BE2C (cell line): ENCODE results near the gene IFNA13.

Experiments used
- DNase-seq: peaks from one replicate; pipeline ENCODE4 v3.0.0-alpha.2; 2020
- H3K27me3 ChIP-seq: fragments of 250-450 bp; sonication (Bioruptor Pico); 2 replicates; pipeline ENCODE4 v1.5.1; 2020; ENCODE audit warnings: mild to moderate bottlenecking
- H3K36me3 ChIP-seq: fragments of 250-450 bp; sonication (Bioruptor Pico); 2 replicates; pipeline ENCODE4 v1.5.1; 2020; ENCODE audit warnings: mild to moderate bottlenecking
- H3K4me1 ChIP-seq: fragments of 250-450 bp; sonication (Bioruptor Pico); 2 replicates; pipeline ENCODE4 v1.5.1; 2020
- H3K4me3 ChIP-seq: 2 replicates; pipeline ENCODE4 v1.5.1; 2011; ENCODE audit warnings: low read depth, low read length
- H3K9me3 ChIP-seq: fragments of 250-450 bp; sonication (Bioruptor Pico); 2 replicates; pipeline ENCODE4 v1.5.1; 2020
- TF ChIP-seq, protein P1 (sequence below): IDR thresholded peaks from 2 replicates; pipeline ENCODE4 v1.5.1; 2012; ENCODE audit warnings: mild to moderate bottlenecking, low read depth, low read length

IFNA13 gene

GRCh38 chr9:21362287-21362686 lies 5.6 kb downstream of the IFNA13 start:
- no peaks in the 10 kb centered on the region for H3K4me1 ChIP-seq
- no peaks in the 10 kb centered on the region for H3K9me3 ChIP-seq
- no peaks in the 10 kb centered on the region for H3K36me3 ChIP-seq
- no peak for DNase-seq
- TF ChIP-seq, protein P1, sequence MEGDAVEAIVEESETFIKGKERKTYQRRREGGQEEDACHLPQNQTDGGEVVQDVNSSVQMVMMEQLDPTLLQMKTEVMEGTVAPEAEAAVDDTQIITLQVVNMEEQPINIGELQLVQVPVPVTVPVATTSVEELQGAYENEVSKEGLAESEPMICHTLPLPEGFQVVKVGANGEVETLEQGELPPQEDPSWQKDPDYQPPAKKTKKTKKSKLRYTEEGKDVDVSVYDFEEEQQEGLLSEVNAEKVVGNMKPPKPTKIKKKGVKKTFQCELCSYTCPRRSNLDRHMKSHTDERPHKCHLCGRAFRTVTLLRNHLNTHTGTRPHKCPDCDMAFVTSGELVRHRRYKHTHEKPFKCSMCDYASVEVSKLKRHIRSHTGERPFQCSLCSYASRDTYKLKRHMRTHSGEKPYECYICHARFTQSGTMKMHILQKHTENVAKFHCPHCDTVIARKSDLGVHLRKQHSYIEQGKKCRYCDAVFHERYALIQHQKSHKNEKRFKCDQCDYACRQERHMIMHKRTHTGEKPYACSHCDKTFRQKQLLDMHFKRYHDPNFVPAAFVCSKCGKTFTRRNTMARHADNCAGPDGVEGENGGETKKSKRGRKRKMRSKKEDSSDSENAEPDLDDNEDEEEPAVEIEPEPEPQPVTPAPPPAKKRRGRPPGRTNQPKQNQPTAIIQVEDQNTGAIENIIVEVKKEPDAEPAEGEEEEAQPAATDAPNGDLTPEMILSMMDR: no peak
- H3K4me3 ChIP-seq: no peak overlapping the region
- peaks cover 14% of the 10 kb centered on the region for H3K27me3 ChIP-seq

DNA sequence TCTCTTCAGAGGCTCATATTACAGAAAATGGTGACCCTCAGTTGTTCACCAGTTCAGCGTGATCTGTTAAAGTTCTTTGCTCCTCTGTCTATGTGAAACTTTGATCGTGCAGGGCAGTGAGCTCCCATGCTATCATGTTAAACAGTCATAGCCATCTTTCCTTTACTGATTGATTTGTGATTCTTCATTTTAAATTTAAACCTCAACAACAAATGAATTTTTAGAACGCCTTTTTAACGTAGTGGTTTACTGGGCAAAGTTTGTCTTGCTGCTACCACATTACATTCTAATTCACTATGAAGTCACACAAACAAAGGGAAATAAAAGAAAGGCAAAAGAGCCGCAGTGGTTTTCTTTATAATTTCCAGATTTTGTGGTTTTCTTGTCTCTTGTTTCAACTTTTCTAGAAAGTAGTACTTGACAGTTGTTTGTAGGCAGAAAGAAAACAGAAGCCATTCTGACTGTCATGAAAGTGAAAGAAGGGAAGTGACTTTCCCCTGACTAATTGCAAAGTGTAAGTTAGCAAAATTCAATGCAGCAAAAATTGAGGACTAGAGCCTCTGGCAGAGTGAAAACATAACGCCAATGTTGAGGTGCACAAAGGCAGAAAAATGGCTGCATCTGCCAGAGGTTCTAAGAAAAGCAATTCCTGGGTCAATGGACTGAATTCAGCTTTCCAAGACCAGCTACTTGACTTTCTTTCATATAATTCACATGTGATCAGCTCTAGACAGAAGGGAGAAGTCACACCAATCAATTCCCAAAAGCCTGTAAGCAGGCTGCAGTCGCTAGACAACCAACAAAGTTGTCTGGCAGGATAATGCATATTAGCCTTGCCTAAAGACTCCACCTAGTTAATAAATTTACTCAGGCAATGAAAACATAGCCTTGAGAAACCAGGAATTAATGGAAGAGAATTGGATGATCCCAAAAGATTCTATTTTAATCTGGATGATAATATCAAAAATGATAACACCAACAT lies 10.1 kb downstream of the IFNA13 start:
- no peak for DNase-seq
- no peaks in the 10 kb centered on the region for H3K4me1 ChIP-seq
- H3K4me3 ChIP-seq: no peak overlapping the region
- H3K27me3 ChIP-seq: peaks cover 23% of the 10 kb centered on the region
- TF ChIP-seq, protein P1: no peak
- no peaks in the 10 kb centered on the region for H3K36me3 ChIP-seq
- no peaks in the 10 kb centered on the region for H3K9me3 ChIP-seq

- TF ChIP-seq, protein P1: no peak
- H3K9me3 ChIP-seq: no peaks in the 10 kb centered on the region
- H3K4me1 ChIP-seq: no peaks in the 10 kb centered on the region
- no peaks in the 10 kb centered on the region for H3K36me3 ChIP-seq
- no peaks in the 10 kb centered on the region; the same call in 1 of the 2 replicates for H3K27me3 ChIP-seq
- no peak for DNase-seq
- H3K4me3 ChIP-seq: no peak within 1 kb of the TSS
Observed at GRCh38 chr9:21350787-21351186, 17.1 kb downstream of the IFNA13 start, which contains the start of gene IFNA6. TSS of gene IFNA6 (minus strand) at chr9:21350887. CDS start at chr9:21350887, 0 bp downstream.

DNA sequence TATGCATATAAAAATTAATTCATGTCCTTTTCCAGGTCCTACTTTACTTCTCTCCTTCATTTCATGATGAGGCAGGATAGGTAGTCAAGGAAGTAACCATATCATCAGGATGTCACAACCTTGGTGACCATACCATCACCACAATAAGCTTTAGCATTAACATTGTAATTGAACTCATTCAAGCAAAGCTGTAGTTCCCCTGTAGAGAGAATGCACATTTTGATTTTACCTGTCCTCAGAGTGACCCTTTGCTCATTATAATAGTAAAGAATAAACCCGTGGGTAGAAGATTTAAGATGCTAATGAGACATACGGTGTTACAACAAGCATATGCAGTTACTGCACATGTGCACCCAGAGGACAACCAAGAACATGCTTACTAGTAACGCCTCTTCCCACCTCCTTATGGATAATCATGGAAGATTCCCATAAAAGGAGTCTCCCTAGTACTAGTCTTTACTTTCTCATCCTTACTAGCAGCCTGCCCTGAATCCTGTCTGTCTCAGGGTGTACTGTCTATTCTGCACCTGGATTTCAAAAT lies 19.4 kb downstream of the IFNA13 start:
- TF ChIP-seq, protein P1: no peak
- no peak for DNase-seq
- H3K27me3 ChIP-seq: no peaks in the 10 kb centered on the region; the same call in 1 of the 2 replicates

GRCh38 chr9:21340735-21341134 lies 27.1 kb downstream of the IFNA13 start:
- Histone ChIP-seq H3K36me3 (no peaks in the 10 kb centered on the region), H3K4me1 (no peaks in the 10 kb centered on the region), H3K9me3 (no peaks in the 10 kb centered on the region), H3K4me3 (no peak overlapping the region), H3K27me3 (peaks cover 4% of the 10 kb centered on the region)
- no peak for DNase-seq
- TF ChIP-seq, protein P1: no peak

More for the DNA sequence above, 19.4 kb downstream of the IFNA13 start:
- no peaks in the 10 kb centered on the region for H3K4me1 ChIP-seq
- no peaks in the 10 kb centered on the region for H3K36me3 ChIP-seq
- no peak overlapping the region for H3K4me3 ChIP-seq
- H3K9me3 ChIP-seq: no peaks in the 10 kb centered on the region
